HEK293 (cell line): Measurements from ENCODE around the gene NRIP3.

ENCODE experiments used
- CTCF ChIA-PET: fragments of 350-600 bp; formaldehyde crosslinking; extraction: SDS; loops from one replicate; lab custom pipeline; 2021; ENCODE audit warnings: antibody characterized with exemption; lab: Yijun Ruan, JAX
- POLR2A ChIA-PET: fragments of 300-600 bp; formaldehyde crosslinking; extraction: SDS; loops from one replicate; lab custom pipeline; 2020; ENCODE audit warnings: antibody characterized with exemption, inconsistent platforms; lab: Yijun Ruan, JAX
- H3K27ac ChIP-seq: fragments of 200-500 bp; sonication (Bioruptor generic); 2 replicates; pipeline ENCODE4 v1.5.1; 2014; ENCODE audit warnings: low read depth, low read length, control low read depth, inconsistent platforms; ENCODE audit errors: extremely low read depth
- H3K36me3 ChIP-seq, 2 experiments: fragments of 200-500 bp in 1 of 2; sonication (Bioruptor generic) in 1 of 2; 1 replicate in 1 of 2; 2 replicates in 1 of 2; pipeline ENCODE4 v1.5.1; 2014 to 2017; ENCODE audit warnings: inconsistent platforms in 2 of 2, low read length in 2 of 2; ENCODE audit not compliant: control insufficient read depth in 2 of 2, insufficient read depth in 1 of 2
- H3K4me1 ChIP-seq: fragments of 200-500 bp; sonication (Bioruptor generic); 2 replicates; pipeline ENCODE4 v1.5.1; 2014; ENCODE audit warnings: mild to moderate bottlenecking, low read length, inconsistent platforms; ENCODE audit not compliant: control insufficient read depth, insufficient read depth
- H3K4me3 ChIP-seq: 2 replicates; pipeline ENCODE4 v1.5.1; 2011; ENCODE audit warnings: low read depth, mild to moderate bottlenecking, control low read depth, low read length, moderate library complexity
- H3K9me3 ChIP-seq: fragments of 200-500 bp; sonication (Bioruptor generic); 2 replicates; pipeline ENCODE4 v1.5.1; 2014; ENCODE audit warnings: low read depth, low read length, inconsistent platforms; ENCODE audit not compliant: control insufficient read depth, insufficient read depth
- GLIS2 ChIP-seq: fragments of 450-650 bp; formaldehyde crosslinking; IDR thresholded peaks from 2 replicates; pipeline ENCODE4 v1.5.1; 2016; ENCODE audit warnings: missing biosample characterization, missing genetic modification characterization
- KLF9 ChIP-seq: fragments of 450-650 bp; formaldehyde crosslinking; IDR thresholded peaks from 2 replicates; pipeline ENCODE4 v1.5.1; 2016; ENCODE audit warnings: missing biosample characterization, missing genetic modification characterization, low read depth
- MEIS1 ChIP-seq: sonication (generic); formaldehyde crosslinking; IDR thresholded peaks from 2 replicates; pipeline ENCODE4 v1.8.1; 2022; ENCODE audit warnings: missing genetic modification reagents, mild to moderate bottlenecking, borderline replicate concordance
- MZF1 ChIP-seq: fragments of 450-650 bp; formaldehyde crosslinking; IDR thresholded peaks from 2 replicates; pipeline ENCODE4 v1.5.1; 2017; ENCODE audit warnings: missing biosample characterization, missing genetic modification characterization, borderline replicate concordance
- PRDM10 ChIP-seq: fragments of 450-650 bp; formaldehyde crosslinking; IDR thresholded peaks from 2 replicates; pipeline ENCODE4 v1.5.1; 2016; ENCODE audit warnings: missing biosample characterization, missing genetic modification characterization
- SCRT2 ChIP-seq: fragments of 450-650 bp; formaldehyde crosslinking; IDR thresholded peaks from 2 replicates; pipeline ENCODE4 v1.5.1; 2016; ENCODE audit warnings: missing biosample characterization, missing genetic modification characterization
- ZNF148 ChIP-seq: fragments of 450-650 bp; formaldehyde crosslinking; IDR thresholded peaks from 2 replicates; pipeline ENCODE4 v1.5.0; 2017; ENCODE audit warnings: missing biosample characterization, missing genetic modification characterization, borderline replicate concordance
- ZNF24 ChIP-seq: fragments of 450-650 bp; formaldehyde crosslinking; IDR thresholded peaks from 2 replicates; pipeline ENCODE4 v1.5.1; 2016; ENCODE audit warnings: missing biosample characterization, missing genetic modification characterization
- ZNF398 ChIP-seq: fragments of 450-650 bp; formaldehyde crosslinking; IDR thresholded peaks from 2 replicates; pipeline ENCODE4 v1.5.1; 2017; ENCODE audit warnings: missing biosample characterization, missing genetic modification characterization
- ZNF48 ChIP-seq: fragments of 450-650 bp; formaldehyde crosslinking; IDR thresholded peaks from 2 replicates; pipeline ENCODE4 v1.5.1; 2016; ENCODE audit warnings: missing biosample characterization, missing genetic modification characterization
- ZNF560 ChIP-seq: fragments of 450-650 bp; formaldehyde crosslinking; IDR thresholded peaks from 2 replicates; pipeline ENCODE4 v1.5.1; 2017; ENCODE audit warnings: missing biosample characterization, missing genetic modification characterization, borderline replicate concordance
- ZNF580 ChIP-seq: fragments of 450-650 bp; formaldehyde crosslinking; IDR thresholded peaks from 2 replicates; pipeline ENCODE4 v1.5.1; 2016; ENCODE audit warnings: missing biosample characterization, missing genetic modification characterization
- ZNF692 ChIP-seq: fragments of 450-650 bp; formaldehyde crosslinking; IDR thresholded peaks from 2 replicates; pipeline ENCODE4 v1.5.1; 2016; ENCODE audit warnings: missing biosample characterization, missing genetic modification characterization
- ZNF792 ChIP-seq: fragments of 450-650 bp; formaldehyde crosslinking; IDR thresholded peaks from 2 replicates; pipeline ENCODE4 v1.5.1; 2016; ENCODE audit warnings: missing biosample characterization, missing genetic modification characterization
- ZSCAN4 ChIP-seq: fragments of 450-650 bp; formaldehyde crosslinking; IDR thresholded peaks from 2 replicates; pipeline ENCODE4 v1.5.1; 2017; ENCODE audit warnings: missing biosample characterization, missing genetic modification characterization
- ZSCAN5A ChIP-seq: fragments of 450-650 bp; formaldehyde crosslinking; IDR thresholded peaks from 2 replicates; pipeline ENCODE4 v1.5.1; 2016; ENCODE audit warnings: missing biosample characterization, missing genetic modification characterization

The NRIP3 gene

GRCh38 chr11:9008011-9008550 is 4.3 kb upstream of the NRIP3 start (continued):
- TF ChIP-seq ZNF692 (tag by site-specific recombination) (no peak), ZNF24 (tag by site-specific recombination) (no peak), ZSCAN5A (tag by site-specific recombination) (no peak), ZNF398 (tag by site-specific recombination) (no peak), PRDM10 (no peak), KLF9 (tag by site-specific recombination) (no peak), MZF1 (no peak), ZNF560 (no peak)

- no peak overlapping the region for H3K4me3 ChIP-seq
- TF ChIP-seq ZSCAN4 (tag by site-specific recombination) (no peak), GLIS2 (tag by site-specific recombination) (no peak), MEIS1 (no peak), ZNF48 (tag by site-specific recombination) (no peak), SCRT2 (tag by site-specific recombination) (peak; percentile 48; the same call in 1 of the 2 replicates), ZNF148 (tag by site-specific recombination) (no peak), ZNF580 (no peak), ZNF792 (tag by site-specific recombination) (no peak)
- POLR2A ChIA-PET, result no interaction called here
- CTCF ChIA-PET, result interaction anchor here (2.2 kb wide), 1 partner anchor 11 kb away, joined by 18 read pairs; no protein-coding TSS in a partner anchor
- no peaks in the 10 kb centered on the region for H3K4me1 ChIP-seq
- H3K9me3 ChIP-seq, result no peaks in the 10 kb centered on the region
- H3K27ac ChIP-seq, result no peak overlapping the region
- no peaks in the 10 kb centered on the region for H3K36me3 ChIP-seq
Observed at GRCh38 chr11:9005087-9005486, 1.3 kb upstream of the NRIP3 start.
